ENCODE data around the gene SH3RF1.

The SH3RF1 gene

GRCh38 chr4:169249999-169250398, 20.8 kb downstream of the SH3RF1 start:
- H3K4me1 ChIP-seq (ENCODE audit: control insufficient read depth, insufficient read depth, low read length, poor library complexity, severe bottlenecking), result peaks cover 35% of the 10 kb centered on the region

GRCh38 chr4:169249214-169249973, 21.4 kb downstream of the SH3RF1 start:
- no peak overlapping the region for H3K27ac ChIP-seq (ENCODE audit: low read depth, low read length, severe bottlenecking)
- no peak overlapping the region for H3K4me3 ChIP-seq (ENCODE audit: extremely low read depth, insufficient read depth, low read length, poor library complexity, severe bottlenecking)
- peaks cover 30% of the 10 kb centered on the region for H3K4me1 ChIP-seq (ENCODE audit: control insufficient read depth, insufficient read depth, low read length, poor library complexity, severe bottlenecking)
- peaks cover 13% of the 10 kb centered on the region for H3K36me3 ChIP-seq (ENCODE audit: control insufficient read depth, insufficient read depth, low read length)
- WGBS, 2 experiments (ENCODE audit: insufficient coverage in 2 of 2), result 90% methylated on average over 3 of the region's 6 CpGs; no CpG with 5 or more reads in 1 of the 2 experiments
- H3K9me3 ChIP-seq (ENCODE audit: control insufficient read depth, low read length), result no peaks in the 10 kb centered on the region

More at GRCh38 chr4:169249999-169250398, 20.8 kb downstream of the SH3RF1 start:
- Histone ChIP-seq H3K27ac (ENCODE audit: low read depth, low read length, severe bottlenecking) (no peak overlapping the region), H3K4me3 (ENCODE audit: extremely low read depth, insufficient read depth, low read length, poor library complexity, severe bottlenecking) (no peak overlapping the region), H3K36me3 (ENCODE audit: control insufficient read depth, insufficient read depth, low read length) (peaks cover 13% of the 10 kb centered on the region), H3K9me3 (ENCODE audit: control insufficient read depth, low read length) (no peaks in the 10 kb centered on the region)
- 92% methylated on average over 2 of the region's 2 CpGs; no CpG with 5 or more reads in 1 of the 2 experiments for WGBS, 2 experiments (ENCODE audit: insufficient coverage in 2 of 2)

GRCh38 chr4:169248645-169249044, 22.1 kb downstream of the SH3RF1 start:
- H3K27ac ChIP-seq (ENCODE audit: low read depth, low read length, severe bottlenecking), result no peak overlapping the region
- no peak overlapping the region for H3K4me3 ChIP-seq (ENCODE audit: extremely low read depth, insufficient read depth, low read length, poor library complexity, severe bottlenecking)
- no peaks in the 10 kb centered on the region for H3K9me3 ChIP-seq (ENCODE audit: control insufficient read depth, low read length)
- H3K36me3 ChIP-seq (ENCODE audit: control insufficient read depth, insufficient read depth, low read length), result peaks cover 13% of the 10 kb centered on the region
- WGBS, 2 experiments (ENCODE audit: insufficient coverage in 2 of 2), result 92 to 100% methylated on average over 1 to 6 of the region's 8 CpGs
- H3K4me1 ChIP-seq (ENCODE audit: control insufficient read depth, insufficient read depth, low read length, poor library complexity, severe bottlenecking), result peaks cover 32% of the 10 kb centered on the region

- peaks cover 5% of the 10 kb centered on the region for H3K9me3 ChIP-seq (ENCODE audit: control insufficient read depth, low read length)
- no peak overlapping the region for H3K27ac ChIP-seq (ENCODE audit: low read depth, low read length, severe bottlenecking)
Measured at GRCh38 chr4:169246957-169247396, 23.8 kb downstream of the SH3RF1 start.

GRCh38 chr4:169246279-169246678, 24.5 kb downstream of the SH3RF1 start:
- WGBS, 2 experiments (ENCODE audit: insufficient coverage in 2 of 2), result 100% methylated on average over 1 of the region's 3 CpGs; no CpG with 5 or more reads in 1 of the 2 experiments
- H3K9me3 ChIP-seq (ENCODE audit: control insufficient read depth, low read length), result peaks cover 5% of the 10 kb centered on the region
- no peak overlapping the region for H3K27ac ChIP-seq (ENCODE audit: low read depth, low read length, severe bottlenecking)
- H3K36me3 ChIP-seq (ENCODE audit: control insufficient read depth, insufficient read depth, low read length), result peaks cover 16% of the 10 kb centered on the region
- H3K4me3 ChIP-seq (ENCODE audit: extremely low read depth, insufficient read depth, low read length, poor library complexity, severe bottlenecking), result no peak overlapping the region
- peaks cover 13% of the 10 kb centered on the region for H3K4me1 ChIP-seq (ENCODE audit: control insufficient read depth, insufficient read depth, low read length, poor library complexity, severe bottlenecking)

More at GRCh38 chr4:169246957-169247396, 23.8 kb downstream of the SH3RF1 start:
- Histone ChIP-seq H3K4me3 (ENCODE audit: extremely low read depth, insufficient read depth, low read length, poor library complexity, severe bottlenecking) (no peak overlapping the region), H3K36me3 (ENCODE audit: control insufficient read depth, insufficient read depth, low read length) (peaks cover 13% of the 10 kb centered on the region), H3K4me1 (ENCODE audit: control insufficient read depth, insufficient read depth, low read length, poor library complexity, severe bottlenecking) (peaks cover 20% of the 10 kb centered on the region)
- whole genome bisulfite sequencing, 2 experiments (ENCODE audit: insufficient coverage in 2 of 2), result 100% methylated on average over 2 of the region's 2 CpGs; no CpG with 5 or more reads in 1 of the 2 experiments

- Histone ChIP-seq H3K27ac (ENCODE audit: low read depth, low read length, severe bottlenecking) (no peak overlapping the region), H3K4me1 (ENCODE audit: control insufficient read depth, insufficient read depth, low read length, poor library complexity, severe bottlenecking) (peaks cover 4% of the 10 kb centered on the region), H3K9me3 (ENCODE audit: control insufficient read depth, low read length) (peaks cover 5% of the 10 kb centered on the region), H3K36me3 (ENCODE audit: control insufficient read depth, insufficient read depth, low read length) (peaks cover 17% of the 10 kb centered on the region), H3K4me3 (ENCODE audit: extremely low read depth, insufficient read depth, low read length, poor library complexity, severe bottlenecking) (no peak overlapping the region)
- no CpG with 5 or more reads among the region's 2 CpGs for WGBS, 2 experiments (ENCODE audit: insufficient coverage in 2 of 2)
Measured at GRCh38 chr4:169245061-169245460, 25.7 kb downstream of the SH3RF1 start.

GRCh38 chr4:169243825-169244609, 26.7 kb downstream of the SH3RF1 start:
- H3K4me3 ChIP-seq (ENCODE audit: extremely low read depth, insufficient read depth, low read length, poor library complexity, severe bottlenecking), result no peak overlapping the region
- 50 to 57% methylated on average over 1 of the region's 2 CpGs for WGBS, 2 experiments (ENCODE audit: insufficient coverage in 2 of 2)
- H3K27ac ChIP-seq (ENCODE audit: low read depth, low read length, severe bottlenecking), result no peak overlapping the region
- peaks cover 5% of the 10 kb centered on the region for H3K9me3 ChIP-seq (ENCODE audit: control insufficient read depth, low read length)
- H3K4me1 ChIP-seq (ENCODE audit: control insufficient read depth, insufficient read depth, low read length, poor library complexity, severe bottlenecking), result peaks cover 4% of the 10 kb centered on the region
- H3K36me3 ChIP-seq (ENCODE audit: control insufficient read depth, insufficient read depth, low read length), result peaks cover 7% of the 10 kb centered on the region

GRCh38 chr4:169241464-169241863, 29.3 kb downstream of the SH3RF1 start:
- Histone ChIP-seq H3K4me3 (ENCODE audit: extremely low read depth, insufficient read depth, low read length, poor library complexity, severe bottlenecking) (no peak overlapping the region), H3K4me1 (ENCODE audit: control insufficient read depth, insufficient read depth, low read length, poor library complexity, severe bottlenecking) (peaks cover 4% of the 10 kb centered on the region)
- 89 to 100% methylated on average over 1 of the region's 2 CpGs for WGBS, 2 experiments (ENCODE audit: insufficient coverage in 2 of 2)

GRCh38 chr4:169239221-169239905, 31.4 kb downstream of the SH3RF1 start:
- peaks cover 5% of the 10 kb centered on the region for H3K9me3 ChIP-seq (ENCODE audit: control insufficient read depth, low read length)
- H3K36me3 ChIP-seq (ENCODE audit: control insufficient read depth, insufficient read depth, low read length), result peaks cover 4% of the 10 kb centered on the region
- H3K4me3 ChIP-seq (ENCODE audit: extremely low read depth, insufficient read depth, low read length, poor library complexity, severe bottlenecking), result no peak overlapping the region
- H3K27ac ChIP-seq (ENCODE audit: low read depth, low read length, severe bottlenecking), result no peak overlapping the region
- peaks cover 4% of the 10 kb centered on the region for H3K4me1 ChIP-seq (ENCODE audit: control insufficient read depth, insufficient read depth, low read length, poor library complexity, severe bottlenecking)
- WGBS, 2 experiments (ENCODE audit: insufficient coverage in 2 of 2), result 84 to 86% methylated on average over 7 of the region's 7 CpGs

More at GRCh38 chr4:169241464-169241863, 29.3 kb downstream of the SH3RF1 start:
- H3K36me3 ChIP-seq (ENCODE audit: control insufficient read depth, insufficient read depth, low read length), result peaks cover 4% of the 10 kb centered on the region
- H3K9me3 ChIP-seq (ENCODE audit: control insufficient read depth, low read length), result peaks cover 5% of the 10 kb centered on the region
- H3K27ac ChIP-seq (ENCODE audit: low read depth, low read length, severe bottlenecking), result no peak overlapping the region

- Histone ChIP-seq H3K36me3 (ENCODE audit: control insufficient read depth, insufficient read depth, low read length) (peaks cover 4% of the 10 kb centered on the region), H3K4me1 (ENCODE audit: control insufficient read depth, insufficient read depth, low read length, poor library complexity, severe bottlenecking) (no peaks in the 10 kb centered on the region), H3K4me3 (ENCODE audit: extremely low read depth, insufficient read depth, low read length, poor library complexity, severe bottlenecking) (no peak overlapping the region), H3K9me3 (ENCODE audit: control insufficient read depth, low read length) (peaks cover 5% of the 10 kb centered on the region), H3K27ac (ENCODE audit: low read depth, low read length, severe bottlenecking) (no peak overlapping the region)
- 82 to 100% methylated on average over 1 of the region's 1 CpG for whole genome bisulfite sequencing, 2 experiments (ENCODE audit: insufficient coverage in 2 of 2)
Measured at GRCh38 chr4:169238445-169238844, 32.3 kb downstream of the SH3RF1 start.

Measured in mesodermal cell (in vitro differentiated cells).